Activated B cell treated with CpG ODN at 0.5 μM for 24 hours (primary cell): ENCODE measurements around the gene NSUN7. TPM values are rescaled to one million over a fixed set of nuclear protein-coding genes. Genes with fewer than 3 reads are reported as not detected.
A peak's percentile ranks its signal among the peaks of the same experiment; 100 is the strongest.

ENCODE experiments used
- ATAC-seq: fragments of 200-7000 bp; cut with Tn5 transposase; one replicate; pipeline ENCODE4 v1.10.0; 2021; ENCODE audit warnings: low read depth, mild to moderate bottlenecking, moderate library complexity
- CTCF ChIA-PET: fragments of 350-600 bp; sonication (Branson Sonifier 250); formaldehyde crosslinking; loops from one replicate; lab custom pipeline; 2021; ENCODE audit warnings: antibody characterized with exemption; lab: Charles Lee
- POLR2A ChIA-PET: fragments of 350-600 bp; sonication (Branson Sonifier 250); formaldehyde crosslinking; loops from one replicate; lab custom pipeline; 2021; ENCODE audit warnings: antibody characterized with exemption; lab: Charles Lee
- DNase-seq: peaks from one replicate; pipeline ENCODE4 v3.0.0; 2022
- H3K27ac Mint-ChIP-seq: one replicate; pipeline ENCODE4 v1.8.0; 2020; ENCODE audit warnings: mixed read lengths
- H3K27me3 Mint-ChIP-seq: one replicate; pipeline ENCODE4 v1.8.0; 2021; ENCODE audit warnings: mixed read lengths
- H3K36me3 Mint-ChIP-seq: one replicate; pipeline ENCODE4 v1.8.0; 2021; ENCODE audit warnings: low read depth, mixed read lengths
- H3K4me1 Mint-ChIP-seq: one replicate; pipeline ENCODE4 v1.8.0; 2021; ENCODE audit warnings: mixed read lengths
- H3K4me3 Mint-ChIP-seq: one replicate; pipeline ENCODE4 v1.8.0; 2020; ENCODE audit warnings: mild to moderate bottlenecking, mixed read lengths
- H3K9me3 Mint-ChIP-seq: one replicate; pipeline ENCODE4 v1.8.0; 2020; ENCODE audit warnings: mixed read lengths
- CTCF ChIP-seq: fragments of 200-600 bp; IDR thresholded peaks from one replicate; pipeline ENCODE4 v1.8.0; 2022; ENCODE audit warnings: antibody characterized with exemption, mild to moderate bottlenecking
- intact Hi-C: fragments of 100-400 bp; cut with micrococcal nuclease; formaldehyde crosslinking; loops from one replicate; pipeline ENCODE4 v1.15.1; 2024
- total RNA-seq: library from RNA; stranded (reverse); gene quantifications from 2 replicates; pipeline ENCODE4 v1.2.3, GENCODE V29; 2022

Gene NSUN7
- total RNA-seq, 1 donor from 2014 or later, result 1.6 TPM

- ATAC-seq (no peak), DNase-seq (no peak)
- no peaks in the 10 kb centered on the region for H3K36me3 Mint-ChIP-seq
- POLR2A ChIA-PET, result no interaction called here
- peaks cover 6% of the 10 kb centered on the region for H3K4me1 Mint-ChIP-seq
- no peak for TF ChIP-seq CTCF
- intact Hi-C loops, result no loop called here
- no peaks in the 10 kb centered on the region for H3K27me3 Mint-ChIP-seq
- H3K4me3 Mint-ChIP-seq, result peak overlapping the region; percentile 3
- CTCF ChIA-PET, result interaction anchor here (0.8 kb wide), 1 partner anchor 16 kb away, joined by 4 read pairs; no protein-coding TSS in a partner anchor
- H3K27ac Mint-ChIP-seq, result no peak overlapping the region
- H3K9me3 Mint-ChIP-seq, result peaks cover 5% of the 10 kb centered on the region
Measured at GRCh38 chr4:40825014-40825838, 75.5 kb downstream of the NSUN7 start.

GRCh38 chr4:40826821-40827220 lies 77.1 kb downstream of the NSUN7 start:
- H3K9me3 Mint-ChIP-seq, result peaks cover 5% of the 10 kb centered on the region
- POLR2A ChIA-PET, result no interaction called here
- DNase-seq (no peak), ATAC-seq (no peak)
- peaks cover 6% of the 10 kb centered on the region for H3K4me1 Mint-ChIP-seq
- no peak for TF ChIP-seq CTCF
- no peaks in the 10 kb centered on the region for H3K36me3 Mint-ChIP-seq
- no peak overlapping the region for H3K27ac Mint-ChIP-seq
- no peaks in the 10 kb centered on the region for H3K27me3 Mint-ChIP-seq
- intact Hi-C loops, result no loop called here
- CTCF ChIA-PET, result interaction anchor here (1.5 kb wide), 1 partner anchor 14 kb away, joined by 5 read pairs; no protein-coding TSS in a partner anchor
- no peak overlapping the region for H3K4me3 Mint-ChIP-seq

- Mint-ChIP-seq H3K36me3 (no peaks in the 10 kb centered on the region), H3K4me3 (no peak overlapping the region), H3K4me1 (peaks cover 6% of the 10 kb centered on the region), H3K27ac (no peak overlapping the region), H3K9me3 (peaks cover 5% of the 10 kb centered on the region), H3K27me3 (no peaks in the 10 kb centered on the region)
- DNase-seq (no peak), ATAC-seq (no peak)
- TF ChIP-seq CTCF, result no peak
- ChIA-PET POLR2A (no interaction called here), CTCF (interaction anchor here (1.5 kb wide), 1 partner anchor 13 kb away, joined by 5 read pairs; no protein-coding TSS in a partner anchor)
- intact Hi-C loops, result no loop called here
Measured at GRCh38 chr4:40827758-40828157, 78.0 kb downstream of the NSUN7 start.

GRCh38 chr4:40828661-40829060 lies 78.9 kb downstream of the NSUN7 start:
- CTCF ChIA-PET, result no interaction called here
- Mint-ChIP-seq H3K27me3 (no peaks in the 10 kb centered on the region), H3K4me3 (no peak overlapping the region), H3K36me3 (no peaks in the 10 kb centered on the region), H3K27ac (no peak overlapping the region), H3K4me1 (peaks cover 6% of the 10 kb centered on the region), H3K9me3 (peaks cover 5% of the 10 kb centered on the region)
- intact Hi-C loops, result no loop called here
- POLR2A ChIA-PET, result no interaction called here
- DNase-seq (no peak), ATAC-seq (no peak)
- TF ChIP-seq CTCF, result no peak

GRCh38 chr4:40829586-40829985 lies 79.8 kb downstream of the NSUN7 start:
- DNase-seq (no peak), ATAC-seq (no peak)
- intact Hi-C loops, result no loop called here
- POLR2A ChIA-PET, result no interaction called here
- Mint-ChIP-seq H3K9me3 (peaks cover 5% of the 10 kb centered on the region), H3K4me1 (peaks cover 5% of the 10 kb centered on the region), H3K36me3 (no peaks in the 10 kb centered on the region), H3K27me3 (no peaks in the 10 kb centered on the region), H3K4me3 (no peak overlapping the region), H3K27ac (no peak overlapping the region)
- no peak for TF ChIP-seq CTCF
- CTCF ChIA-PET, result no interaction called here
